T-helper 1 cell treated with Interleukin-12 subunit alpha and Interleukin-12 subunit beta and Interleukin-4 antibody, amounts not matched to agents 30 ng/mL and 1 ng/mL, for 36 hours (primary cell): ENCODE data around the gene RFPL4A. TPM values are rescaled to one million over a fixed set of nuclear protein-coding genes. Genes with fewer than 3 reads are reported as not detected.

Source experiments
- intact Hi-C: fragments of 100-400 bp; cut with micrococcal nuclease; formaldehyde crosslinking; loops from one replicate; pipeline ENCODE4 v1.15.1; 2024
- total RNA-seq: library from RNA; stranded (reverse); gene quantifications from 2 replicates; pipeline ENCODE4 v1.2.3, GENCODE V29; 2022

Gene RFPL4A
- total RNA-seq, 1 donor from 2014 or later, result not detected

DNA sequence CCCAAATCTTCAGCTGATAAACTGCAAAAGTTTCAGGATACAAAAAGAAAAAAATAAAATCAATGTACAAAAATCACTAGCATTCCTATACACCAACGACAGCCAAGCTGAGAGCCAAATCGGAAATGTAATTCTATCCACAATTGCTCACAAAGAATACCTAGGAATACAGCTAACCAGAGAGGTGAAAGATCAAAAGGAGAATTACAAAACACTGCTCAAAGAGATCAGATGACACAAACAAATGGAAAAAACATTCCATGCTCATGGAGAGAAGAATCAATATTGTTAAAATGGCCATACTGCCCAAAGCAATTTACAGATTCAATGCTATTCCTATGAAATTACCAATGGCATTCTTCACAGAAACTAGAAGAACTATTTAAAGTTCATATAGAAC is 43.4 kb downstream of the RFPL4A start:
- intact Hi-C loops, result no loop called here

DNA sequence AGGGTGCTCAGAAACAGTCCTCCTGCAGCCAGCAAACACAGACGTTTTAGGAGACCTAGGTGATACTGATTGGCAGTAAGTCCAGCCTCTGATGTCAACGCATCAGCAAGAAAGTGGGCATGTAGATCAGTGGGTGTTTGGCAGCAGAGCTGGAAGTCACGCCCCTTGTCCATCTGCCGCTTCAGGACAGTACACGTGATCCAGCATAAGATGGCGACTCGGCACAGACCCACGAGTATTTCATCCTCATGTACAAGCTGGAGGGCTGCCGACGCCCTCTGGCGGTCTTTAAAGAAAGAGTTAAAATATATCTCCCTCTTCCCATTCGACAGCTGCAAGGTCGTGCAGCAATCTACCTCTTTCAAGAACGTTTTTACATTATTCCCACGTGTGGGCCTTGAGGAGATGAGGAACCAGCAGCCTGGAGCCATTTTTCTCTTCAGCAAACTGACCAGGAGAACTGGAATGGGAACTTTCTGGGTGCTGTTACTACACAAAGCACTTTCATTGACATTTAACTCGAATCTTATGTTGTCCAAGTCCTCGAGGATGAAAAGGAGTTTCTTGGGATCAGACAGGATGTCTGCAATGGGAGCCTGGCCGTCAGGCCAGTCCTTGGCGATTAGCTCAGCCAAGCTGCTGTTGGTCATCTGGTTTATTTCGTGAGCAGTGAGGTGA is 50.6 kb downstream of the RFPL4A start:
- intact Hi-C loops, result loop anchor here (1.0 kb wide), 1 partner anchor 23 kb away; no protein-coding TSS in a partner anchor

DNA sequence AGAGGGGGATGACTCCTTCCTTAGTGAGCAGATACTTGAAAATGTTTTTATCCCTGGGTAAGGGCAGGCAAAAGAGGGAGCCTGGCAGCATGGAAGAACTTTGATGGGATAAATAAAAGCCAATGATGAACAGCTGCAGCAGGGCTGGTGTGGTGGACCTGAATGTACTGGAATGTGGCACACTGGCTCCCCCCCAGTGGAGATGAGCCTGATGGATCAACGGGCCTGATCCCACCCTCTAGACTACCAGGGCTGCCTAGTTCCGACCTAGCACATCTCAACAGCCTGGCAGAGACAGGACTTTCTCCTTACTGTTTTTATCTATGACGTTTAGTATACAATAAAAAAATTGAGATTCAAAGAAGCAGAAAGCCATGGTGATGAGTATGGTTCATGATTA is 52.4 kb downstream of the RFPL4A start:
- intact Hi-C loops, result no loop called here

DNA sequence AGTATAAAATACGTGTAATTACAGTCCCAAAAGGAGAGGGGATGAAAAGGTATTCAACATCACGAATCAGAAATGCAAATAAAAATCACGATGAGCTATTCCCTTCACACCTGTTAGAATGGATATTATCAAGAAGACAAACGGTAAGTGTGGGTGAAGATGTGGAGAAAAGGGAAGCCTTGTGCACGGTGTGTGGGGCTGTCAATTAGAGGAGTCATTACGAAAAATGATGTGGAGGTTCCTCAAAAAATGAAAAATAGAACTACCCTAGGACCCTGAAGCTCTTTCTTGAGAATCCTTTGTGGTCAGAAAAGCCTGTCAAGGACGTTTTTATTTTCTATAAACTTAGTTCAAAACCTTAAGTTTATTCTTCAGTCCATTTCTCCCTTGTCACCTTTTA is 53.6 kb downstream of the RFPL4A start:
- intact Hi-C loops, result no loop called here

Other genes with a start within 250 kb of the RFPL4A start
- gene SBK2, start 222.0 kb upstream of the RFPL4A start, total RNA-seq, result not detected in 2 replicates
- gene SBK3, start 213.6 kb upstream of the RFPL4A start, total RNA-seq, result not detected in 2 replicates
- gene ZNF579, start 178.2 kb upstream of the RFPL4A start, total RNA-seq, result 7.3 and 8.0 TPM in 2 replicates
- gene FIZ1, start 159.6 kb upstream of the RFPL4A start, total RNA-seq, result 14.9 and 15.5 TPM in 2 replicates
- gene ZNF524, start 158.8 kb upstream of the RFPL4A start, total RNA-seq, result 21.0 and 25.4 TPM in 2 replicates
- 15.8 and 16.8 TPM in 2 replicates for gene ZNF865, start 153.4 kb upstream of the RFPL4A start, total RNA-seq
- 4.6 and 4.7 TPM in 2 replicates for gene ZNF784, start 134.5 kb upstream of the RFPL4A start, total RNA-seq
- 42.6 and 46.1 TPM in 2 replicates for gene ZNF580, start 118.1 kb upstream of the RFPL4A start, total RNA-seq
- 22.0 and 23.6 TPM in 2 replicates for gene ZNF581, start 115.4 kb upstream of the RFPL4A start, total RNA-seq
- 8.9 TPM in 2 replicates for gene CCDC106, start 110.9 kb upstream of the RFPL4A start, total RNA-seq
- gene U2AF2, start 104.1 kb upstream of the RFPL4A start, total RNA-seq, result 258 and 268 TPM in 2 replicates
- 55.9 and 58.2 TPM in 2 replicates for gene EPN1, start 83.9 kb upstream of the RFPL4A start, total RNA-seq
- not detected in 2 replicates for gene NLRP9, start 20.7 kb upstream of the RFPL4A start, total RNA-seq
- not detected in 2 replicates for gene RFPL4AL1, start 10.0 kb downstream of the RFPL4A start, total RNA-seq
- gene NLRP11, start 72.9 kb downstream of the RFPL4A start, total RNA-seq, result not detected in 2 replicates
- not detected in 2 replicates for gene NLRP4, start 77.4 kb downstream of the RFPL4A start, total RNA-seq
- not detected in 2 replicates for gene NLRP13, start 173.2 kb downstream of the RFPL4A start, total RNA-seq
- not detected in 2 replicates for gene NLRP8, start 188.7 kb downstream of the RFPL4A start, total RNA-seq
- not detected in 2 replicates for gene NLRP5, start 227.7 kb downstream of the RFPL4A start, total RNA-seq